Measurements from ENCODE around the gene NFYB. TPM values are rescaled to one million over a fixed set of nuclear protein-coding genes. Genes with fewer than 3 reads are reported as not detected.

NFYB gene
- total RNA-seq, 1 experiment from 2014 or later = 36.0 TPM

- Mint-ChIP-seq H3K27me3 (ENCODE audit: unreplicated experiment) (no peaks in the 10 kb centered on the region), H3K36me3 (ENCODE audit: insufficient read depth, unreplicated experiment) (peaks cover 19% of the 10 kb centered on the region), H3K4me3 (ENCODE audit: low read depth, unreplicated experiment) (no peak overlapping the region), H3K9me3 (ENCODE audit: low read depth, unreplicated experiment) (no peaks in the 10 kb centered on the region), H3K4me1 (ENCODE audit: low read depth, unreplicated experiment) (no peaks in the 10 kb centered on the region), H3K27ac (ENCODE audit: unreplicated experiment) (no peak overlapping the region)
- BruUV-seq (replicated peaks) = no TSS peak
- CTCF ChIA-PET = no interaction called here
- intact Hi-C loops (cut with micrococcal nuclease; ENCODE audit: unreplicated experiment) = no loop called here
- no peak for DNase-seq
- no peak for TF ChIP-seq CTCF (IDR thresholded peaks at IDR 0.05; ENCODE audit: unreplicated experiment)
These were observed 7.2 kb downstream of the NFYB start for GRCh38 chr12:104130760-104131159.

GRCh38 chr12:104126548-104126947 is 11.5 kb downstream of the NFYB start:
- intact Hi-C loops (cut with micrococcal nuclease; ENCODE audit: unreplicated experiment) = no loop called here
- Mint-ChIP-seq H3K27me3 (ENCODE audit: unreplicated experiment) (no peaks in the 10 kb centered on the region), H3K4me1 (ENCODE audit: low read depth, unreplicated experiment) (peaks cover under 1% of the 10 kb centered on the region), H3K36me3 (ENCODE audit: insufficient read depth, unreplicated experiment) (peaks cover 20% of the 10 kb centered on the region), H3K4me3 (ENCODE audit: low read depth, unreplicated experiment) (no peak overlapping the region), H3K27ac (ENCODE audit: unreplicated experiment) (no peak overlapping the region), H3K9me3 (ENCODE audit: low read depth, unreplicated experiment) (no peaks in the 10 kb centered on the region)
- BruUV-seq (replicated peaks) = no TSS peak
- TF ChIP-seq CTCF (IDR thresholded peaks at IDR 0.05; ENCODE audit: unreplicated experiment) = no peak
- CTCF ChIA-PET = no interaction called here
- no peak for DNase-seq

- H3K36me3 Mint-ChIP-seq (ENCODE audit: insufficient read depth, unreplicated experiment) = peaks cover 9% of the 10 kb centered on the region
- intact Hi-C loops (cut with micrococcal nuclease; ENCODE audit: unreplicated experiment) = no loop called here
These were observed 15.7 kb downstream of the NFYB start for GRCh38 chr12:104122298-104122697.

GRCh38 chr12:104121001-104121400 is 17.0 kb downstream of the NFYB start:
- no peak for DNase-seq
- intact Hi-C loops (cut with micrococcal nuclease; ENCODE audit: unreplicated experiment) = no loop called here
- H3K27me3 Mint-ChIP-seq (ENCODE audit: unreplicated experiment) = no peaks in the 10 kb centered on the region
- H3K36me3 Mint-ChIP-seq (ENCODE audit: insufficient read depth, unreplicated experiment) = peaks cover 3% of the 10 kb centered on the region
- H3K9me3 Mint-ChIP-seq (ENCODE audit: low read depth, unreplicated experiment) = no peaks in the 10 kb centered on the region
- no peak for TF ChIP-seq CTCF (IDR thresholded peaks at IDR 0.05; ENCODE audit: unreplicated experiment)
- H3K4me3 Mint-ChIP-seq (ENCODE audit: low read depth, unreplicated experiment) = no peak overlapping the region
- no TSS peak for BruUV-seq (replicated peaks)
- H3K27ac Mint-ChIP-seq (ENCODE audit: unreplicated experiment) = no peak overlapping the region
- CTCF ChIA-PET = interaction anchor here (1.5 to 1.6 kb wide), 2 partner anchors 12 to 17 kb away, joined by 3 to 5 read pairs; partner anchors contain the start of gene NFYB
- H3K4me1 Mint-ChIP-seq (ENCODE audit: low read depth, unreplicated experiment) = peaks cover 12% of the 10 kb centered on the region

More at GRCh38 chr12:104122298-104122697, 15.7 kb downstream of the NFYB start:
- peaks cover 10% of the 10 kb centered on the region for H3K4me1 Mint-ChIP-seq (ENCODE audit: low read depth, unreplicated experiment)
- H3K9me3 Mint-ChIP-seq (ENCODE audit: low read depth, unreplicated experiment) = no peaks in the 10 kb centered on the region
- H3K27ac Mint-ChIP-seq (ENCODE audit: unreplicated experiment) = no peak overlapping the region
- BruUV-seq (replicated peaks) = no TSS peak
- DNase-seq = no peak
- CTCF ChIA-PET = interaction anchor here (1.5 to 1.6 kb wide), 2 partner anchors 13 to 16 kb away, joined by 3 to 5 read pairs; partner anchors contain the start of gene NFYB
- no peaks in the 10 kb centered on the region for H3K27me3 Mint-ChIP-seq (ENCODE audit: unreplicated experiment)
- H3K4me3 Mint-ChIP-seq (ENCODE audit: low read depth, unreplicated experiment) = no peak overlapping the region
- TF ChIP-seq CTCF (IDR thresholded peaks at IDR 0.05; ENCODE audit: unreplicated experiment) = no peak

Data from Calu3 (cell line).